Measurements from ENCODE around the gene NPAS3. TPM values are rescaled to one million over a fixed set of nuclear protein-coding genes. Genes with fewer than 3 reads are reported as not detected.

Gene NPAS3
- total RNA-seq, 6 donors from 2014 or later: 0.30 to 0.77 (median 0.59) TPM; not detected in 2

DNA sequence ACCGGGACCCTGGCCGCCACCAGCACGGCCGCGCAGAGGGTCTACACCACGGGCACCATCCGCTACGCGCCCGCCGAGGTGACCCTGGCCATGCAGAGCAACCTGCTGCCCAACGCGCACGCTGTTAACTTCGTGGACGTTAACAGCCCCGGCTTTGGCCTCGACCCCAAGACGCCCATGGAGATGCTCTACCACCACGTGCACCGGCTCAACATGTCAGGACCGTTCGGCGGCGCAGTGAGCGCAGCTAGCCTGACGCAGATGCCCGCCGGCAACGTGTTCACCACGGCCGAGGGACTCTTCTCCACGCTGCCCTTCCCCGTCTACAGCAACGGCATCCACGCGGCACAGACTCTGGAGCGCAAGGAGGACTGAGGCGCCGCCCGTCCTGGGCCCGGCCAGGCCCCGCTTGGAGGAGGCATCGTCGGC is 862.1 kb downstream of the NPAS3 start:
- 65 to 83% methylated on average over 29 to 38 of the region's 45 CpGs for WGBS, 2 donors

GRCh38 chr14:33802737-33803136 is 864.1 kb downstream of the NPAS3 start:
- TF ChIP-seq POLR2AphosphoS5 (IDR thresholded peaks at IDR 0.05) (no peak), EP300 (IDR thresholded peaks at IDR 0.05) (no peak), POLR2A (IDR thresholded peaks at IDR 0.05) (no peak)
- TF ChIP-seq, protein P1, sequence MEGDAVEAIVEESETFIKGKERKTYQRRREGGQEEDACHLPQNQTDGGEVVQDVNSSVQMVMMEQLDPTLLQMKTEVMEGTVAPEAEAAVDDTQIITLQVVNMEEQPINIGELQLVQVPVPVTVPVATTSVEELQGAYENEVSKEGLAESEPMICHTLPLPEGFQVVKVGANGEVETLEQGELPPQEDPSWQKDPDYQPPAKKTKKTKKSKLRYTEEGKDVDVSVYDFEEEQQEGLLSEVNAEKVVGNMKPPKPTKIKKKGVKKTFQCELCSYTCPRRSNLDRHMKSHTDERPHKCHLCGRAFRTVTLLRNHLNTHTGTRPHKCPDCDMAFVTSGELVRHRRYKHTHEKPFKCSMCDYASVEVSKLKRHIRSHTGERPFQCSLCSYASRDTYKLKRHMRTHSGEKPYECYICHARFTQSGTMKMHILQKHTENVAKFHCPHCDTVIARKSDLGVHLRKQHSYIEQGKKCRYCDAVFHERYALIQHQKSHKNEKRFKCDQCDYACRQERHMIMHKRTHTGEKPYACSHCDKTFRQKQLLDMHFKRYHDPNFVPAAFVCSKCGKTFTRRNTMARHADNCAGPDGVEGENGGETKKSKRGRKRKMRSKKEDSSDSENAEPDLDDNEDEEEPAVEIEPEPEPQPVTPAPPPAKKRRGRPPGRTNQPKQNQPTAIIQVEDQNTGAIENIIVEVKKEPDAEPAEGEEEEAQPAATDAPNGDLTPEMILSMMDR (IDR thresholded peaks at IDR 0.05): no peak
- ATAC-seq (ENCODE audit: low FRiP score in 2 of 2) (no peak), DNase-seq (no peak)
- no peak overlapping the region for H3K4me3 ChIP-seq
- WGBS, 2 donors: 81% methylated on average over 2 of the region's 2 CpGs
- H3K4me1 ChIP-seq: peaks cover 0 to 14% (median 0%) of the 10 kb centered on the region in 4 donors
- peaks cover 0 to 15% (median 2%) of the 10 kb centered on the region in 4 donors for H3K27me3 ChIP-seq
- H3K36me3 ChIP-seq: no peaks in the 10 kb centered on the region
- no peaks in the 10 kb centered on the region for H3K9me3 ChIP-seq
- no peak overlapping the region for H3K27ac ChIP-seq

More for the DNA sequence above, 862.1 kb downstream of the NPAS3 start:
- ATAC-seq (ENCODE audit: low FRiP score in 2 of 2): peak in 1 of 2 donors; percentile 16
- peak in 1 of 2 donors; percentile 80 for DNase-seq
- no peak overlapping the region for H3K27ac ChIP-seq
- no peaks in the 10 kb centered on the region for H3K36me3 ChIP-seq
- H3K4me1 ChIP-seq: peaks cover 0 to 14% (median 0%) of the 10 kb centered on the region in 4 donors
- H3K4me3 ChIP-seq: no peak overlapping the region
- peaks cover 0 to 15% (median 2%) of the 10 kb centered on the region in 4 donors for H3K27me3 ChIP-seq
- no peaks in the 10 kb centered on the region for H3K9me3 ChIP-seq
- no peak for TF ChIP-seq POLR2AphosphoS5 (IDR thresholded peaks at IDR 0.05)
- no peak for TF ChIP-seq EP300 (IDR thresholded peaks at IDR 0.05)
- TF ChIP-seq, protein P1 (IDR thresholded peaks at IDR 0.05): no peak
- TF ChIP-seq POLR2A (IDR thresholded peaks at IDR 0.05): no peak

GRCh38 chr14:33805593-33805992 is 866.9 kb downstream of the NPAS3 start:
- WGBS, 2 donors: 15 to 85% methylated on average over 2 of the region's 2 CpGs
- H3K36me3 ChIP-seq: no peaks in the 10 kb centered on the region
- H3K4me1 ChIP-seq: peaks cover 0 to 6% (median 2%) of the 10 kb centered on the region in 4 donors
- DNase-seq: no peak
- no peak for ATAC-seq (ENCODE audit: low FRiP score in 2 of 2)
- no peaks in the 10 kb centered on the region for H3K9me3 ChIP-seq
- no peak overlapping the region for H3K4me3 ChIP-seq
- no peak overlapping the region for H3K27ac ChIP-seq
- peaks cover 0 to 7% (median 0%) of the 10 kb centered on the region in 4 donors for H3K27me3 ChIP-seq
- TF ChIP-seq POLR2A (IDR thresholded peaks at IDR 0.05) (no peak), EP300 (IDR thresholded peaks at IDR 0.05) (no peak), POLR2AphosphoS5 (IDR thresholded peaks at IDR 0.05) (no peak)
- TF ChIP-seq, protein P1 (IDR thresholded peaks at IDR 0.05): no peak

DNA sequence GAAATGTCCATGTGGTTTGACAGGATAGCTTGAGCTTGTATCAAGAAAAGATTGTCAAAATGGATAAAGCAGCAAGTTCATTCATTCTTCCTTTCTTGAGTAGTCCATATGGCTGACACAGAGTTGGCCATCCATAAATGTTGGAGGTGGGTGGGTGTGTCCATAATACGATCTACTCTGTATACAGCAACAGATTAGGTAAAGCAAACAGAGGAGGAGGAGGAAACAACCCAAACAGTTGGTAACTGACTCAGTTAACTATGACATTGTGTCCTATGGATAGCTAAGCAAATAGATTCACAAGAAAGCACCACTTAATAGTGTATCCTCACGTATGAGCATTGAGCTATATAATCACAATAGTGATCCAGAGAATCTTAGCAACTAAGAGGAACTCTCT is 868.2 kb downstream of the NPAS3 start:
- Histone ChIP-seq H3K4me1 (peaks cover 0 to 6% (median 0%) of the 10 kb centered on the region in 4 donors), H3K9me3 (no peaks in the 10 kb centered on the region), H3K4me3 (no peak overlapping the region), H3K27ac (no peak overlapping the region), H3K36me3 (no peaks in the 10 kb centered on the region), H3K27me3 (no peaks in the 10 kb centered on the region)
- TF ChIP-seq POLR2A (IDR thresholded peaks at IDR 0.05): no peak
- TF ChIP-seq, protein P1 (IDR thresholded peaks at IDR 0.05): no peak
- WGBS, 2 donors: 80 to 91% methylated on average over 2 of the region's 2 CpGs
- ATAC-seq (ENCODE audit: low FRiP score in 2 of 2) (no peak), DNase-seq (no peak)

GRCh38 chr14:33808187-33808586 is 869.5 kb downstream of the NPAS3 start:
- no peak for DNase-seq
- WGBS, 2 donors: 64 to 67% methylated on average over 3 of the region's 3 CpGs
- H3K4me3 ChIP-seq: no peak overlapping the region
- peaks cover 0 to 6% (median 0%) of the 10 kb centered on the region in 4 donors for H3K4me1 ChIP-seq
- H3K36me3 ChIP-seq: no peaks in the 10 kb centered on the region
- TF ChIP-seq EP300 (IDR thresholded peaks at IDR 0.05) (no peak), POLR2AphosphoS5 (IDR thresholded peaks at IDR 0.05) (no peak), POLR2A (IDR thresholded peaks at IDR 0.05) (no peak)
- TF ChIP-seq, protein P1 (IDR thresholded peaks at IDR 0.05): no peak
- H3K27ac ChIP-seq: no peak overlapping the region
- H3K27me3 ChIP-seq: no peaks in the 10 kb centered on the region
- H3K9me3 ChIP-seq: no peaks in the 10 kb centered on the region
- ATAC-seq (ENCODE audit: low FRiP score in 2 of 2): no peak
